Measurements from ENCODE around the gene ANO2.

ANO2 gene

DNA sequence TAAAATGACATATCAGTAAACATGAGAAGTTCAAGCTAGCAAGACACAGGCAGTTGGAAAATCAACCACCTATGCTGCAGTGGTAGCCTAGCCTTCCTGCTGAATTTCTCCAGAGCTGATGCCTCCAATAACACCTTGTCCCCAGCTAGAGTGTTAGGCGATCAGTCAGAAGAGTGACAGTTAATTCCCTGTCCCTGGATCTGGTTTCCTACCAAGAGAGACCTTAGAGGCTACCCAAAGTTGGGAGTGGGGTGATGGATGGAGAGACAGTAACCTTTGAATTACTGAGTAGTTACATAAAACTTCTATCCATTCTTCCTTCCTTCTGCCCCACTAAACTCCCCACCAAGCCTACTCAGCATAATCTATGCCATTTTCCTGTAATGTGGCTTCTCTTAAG is 1.9 kb upstream of the ANO2 start:
- DNase-seq (no peak), ATAC-seq (replicated peaks) (no peak)
- Mint-ChIP-seq H3K27ac (no peak overlapping the region), H3K4me3 (no peak overlapping the region), H3K4me1 (peaks cover 0 to 5% of the 10 kb centered on the region in 2 donors), H3K36me3 (no peaks in the 10 kb centered on the region), H3K27me3 (peaks cover 68 to 69% of the 10 kb centered on the region in 2 donors), H3K9me3 (no peaks in the 10 kb centered on the region)

DNA sequence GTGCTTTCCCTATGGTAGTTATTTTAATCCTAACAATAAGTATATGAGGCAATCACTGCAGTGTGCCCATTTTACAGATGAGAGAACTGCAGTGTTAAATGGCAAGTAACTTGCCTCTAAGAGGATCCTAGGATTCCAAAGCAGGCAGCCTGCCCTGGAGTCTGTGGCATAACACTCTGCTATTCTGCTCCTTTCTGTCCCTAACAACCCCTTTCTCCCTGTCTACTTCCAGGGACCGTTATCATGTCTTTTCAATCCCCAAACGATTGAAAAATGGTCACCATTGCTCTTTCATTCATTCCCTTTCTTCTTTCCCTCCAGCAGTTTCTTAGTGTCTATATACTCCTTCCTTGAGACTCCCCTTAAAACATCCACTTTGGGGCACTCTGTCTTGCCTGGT is 1.3 kb upstream of the ANO2 start:
- H3K27ac Mint-ChIP-seq, result no peak overlapping the region
- DNase-seq (no peak), ATAC-seq (replicated peaks) (no peak)
- H3K36me3 Mint-ChIP-seq, result no peaks in the 10 kb centered on the region
- peaks cover 67 to 69% of the 10 kb centered on the region in 2 donors for H3K27me3 Mint-ChIP-seq
- H3K9me3 Mint-ChIP-seq, result no peaks in the 10 kb centered on the region
- H3K4me3 Mint-ChIP-seq, result no peak overlapping the region
- H3K4me1 Mint-ChIP-seq, result peaks cover 0 to 5% of the 10 kb centered on the region in 2 donors

DNA sequence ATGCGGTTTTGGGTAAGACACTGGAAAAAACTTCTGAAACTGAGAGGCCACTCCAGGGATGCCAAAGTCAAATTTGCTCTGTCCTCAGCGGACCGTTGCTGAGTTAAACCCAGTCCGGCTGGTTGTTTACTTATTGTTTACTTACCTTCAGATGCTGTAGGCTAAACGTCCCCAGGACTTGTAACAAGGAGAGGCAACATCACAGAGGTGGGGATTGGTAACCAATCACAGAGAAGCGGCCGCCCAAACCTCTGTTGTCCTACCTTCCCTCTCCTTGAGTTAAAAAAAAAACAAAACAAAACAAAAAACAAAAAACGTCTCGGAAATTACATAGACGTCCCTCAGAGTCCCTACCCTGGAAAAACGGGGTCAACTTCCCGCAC is 380 bp downstream of the ANO2 start:
- no peak for ATAC-seq (replicated peaks)
- peaks cover 0 to 5% of the 10 kb centered on the region in 2 donors for H3K4me1 Mint-ChIP-seq
- no peaks in the 10 kb centered on the region for H3K36me3 Mint-ChIP-seq
- H3K27me3 Mint-ChIP-seq, result peaks cover 70 to 83% of the 10 kb centered on the region in 2 donors
- peaks cover 0 to 3% of the 10 kb centered on the region in 2 donors for H3K9me3 Mint-ChIP-seq
- H3K4me3 Mint-ChIP-seq, result no peak overlapping the region
- DNase-seq, result no peak
- no peak overlapping the region for H3K27ac Mint-ChIP-seq

DNA sequence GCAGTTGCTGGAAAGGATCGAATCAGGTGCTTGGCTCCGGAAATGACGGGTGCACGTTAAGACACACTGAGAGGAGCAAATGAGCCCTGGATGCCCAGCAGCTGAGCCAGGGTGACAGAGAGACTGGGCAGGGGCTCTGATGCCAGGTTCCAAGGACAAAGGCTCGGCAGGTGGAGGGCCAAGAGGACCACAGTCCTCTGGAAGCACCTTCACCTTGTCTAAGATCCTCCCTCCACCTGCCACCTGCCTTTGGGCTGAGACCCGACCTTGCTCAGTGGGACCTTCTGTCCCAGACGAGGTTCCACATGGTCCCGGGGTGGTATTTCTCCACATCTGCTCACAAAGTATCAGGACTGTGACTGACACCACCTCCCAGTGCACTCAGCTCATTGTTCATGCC is 1.0 kb downstream of the ANO2 start:
- ATAC-seq (replicated peaks) (no peak), DNase-seq (no peak)
- Mint-ChIP-seq H3K27ac (no peak overlapping the region), H3K4me1 (peaks cover 0 to 5% of the 10 kb centered on the region in 2 donors), H3K27me3 (peaks cover 72 to 85% of the 10 kb centered on the region in 2 donors), H3K36me3 (no peaks in the 10 kb centered on the region), H3K4me3 (no peak overlapping the region), H3K9me3 (peaks cover 0 to 3% of the 10 kb centered on the region in 2 donors)

DNA sequence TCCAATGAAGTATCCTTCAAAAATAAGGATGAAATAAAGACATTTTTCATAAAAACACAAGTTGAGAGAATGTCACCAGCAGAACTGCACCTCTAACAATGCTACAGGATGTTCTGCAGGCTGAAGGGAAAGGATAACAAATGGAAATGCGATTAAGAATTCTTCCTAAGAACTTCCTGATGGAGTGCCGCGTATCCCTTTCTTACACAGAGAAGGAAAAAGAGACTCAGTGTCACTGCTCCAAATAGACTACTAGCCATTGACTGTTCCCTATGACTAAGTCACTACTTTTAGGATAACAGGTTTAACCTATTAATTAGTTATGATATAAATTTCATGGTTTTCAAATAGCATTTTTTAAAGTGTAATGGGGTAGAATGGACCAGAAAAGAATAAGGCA is 3.2 kb downstream of the ANO2 start:
- H3K4me3 Mint-ChIP-seq, result no peak overlapping the region
- H3K9me3 Mint-ChIP-seq, result peaks cover 0 to 3% of the 10 kb centered on the region in 2 donors
- DNase-seq, result no peak
- H3K36me3 Mint-ChIP-seq, result no peaks in the 10 kb centered on the region
- peaks cover 0 to 5% of the 10 kb centered on the region in 2 donors for H3K4me1 Mint-ChIP-seq
- H3K27me3 Mint-ChIP-seq, result peaks cover 64 to 79% of the 10 kb centered on the region in 2 donors
- H3K27ac Mint-ChIP-seq, result no peak overlapping the region
- ATAC-seq (replicated peaks), result no peak

DNA sequence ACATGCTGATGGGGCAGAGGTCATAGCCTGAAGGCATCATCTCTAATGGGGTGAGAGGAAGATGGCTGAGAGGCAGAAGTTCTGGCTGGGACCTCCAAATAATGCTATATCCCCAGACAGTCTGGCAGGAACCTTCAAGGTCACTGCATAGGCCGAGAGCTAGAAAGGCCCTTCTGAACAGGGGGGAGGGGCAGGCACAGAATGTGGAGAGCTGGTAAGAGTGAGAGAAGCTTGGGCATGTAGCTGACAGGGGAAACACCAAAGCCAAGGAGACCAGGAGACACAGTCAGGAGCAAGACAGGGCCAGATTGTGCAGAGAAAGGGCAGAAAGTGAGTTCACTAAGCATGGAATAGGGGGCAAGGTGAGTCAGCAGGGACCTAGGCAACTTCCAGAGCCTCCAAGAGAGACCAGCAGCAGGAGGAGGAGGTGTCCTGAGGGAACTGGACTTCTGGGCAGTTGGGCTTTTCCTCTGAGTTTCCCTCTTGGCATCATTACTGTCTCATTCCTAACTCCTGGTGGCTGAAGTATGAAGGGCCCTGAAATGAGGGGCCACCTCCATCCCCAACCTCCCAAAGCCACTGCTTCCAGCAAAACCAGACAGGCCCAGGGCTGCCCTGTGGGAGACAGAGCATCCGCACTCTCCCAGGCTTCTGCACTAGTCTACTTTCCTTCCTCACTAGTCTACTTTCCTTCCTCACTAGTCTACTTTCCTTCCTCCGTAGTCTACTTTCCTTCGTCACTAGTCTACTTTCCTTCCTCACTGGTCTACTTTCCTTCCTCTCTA is 17.1 kb downstream of the ANO2 start:
- Mint-ChIP-seq H3K27ac (no peak overlapping the region), H3K9me3 (no peaks in the 10 kb centered on the region), H3K4me1 (no peaks in the 10 kb centered on the region), H3K36me3 (no peaks in the 10 kb centered on the region), H3K27me3 (peaks cover 35 to 42% of the 10 kb centered on the region in 2 donors), H3K4me3 (no peak overlapping the region)
- DNase-seq (no peak), ATAC-seq (replicated peaks) (no peak)

DNA sequence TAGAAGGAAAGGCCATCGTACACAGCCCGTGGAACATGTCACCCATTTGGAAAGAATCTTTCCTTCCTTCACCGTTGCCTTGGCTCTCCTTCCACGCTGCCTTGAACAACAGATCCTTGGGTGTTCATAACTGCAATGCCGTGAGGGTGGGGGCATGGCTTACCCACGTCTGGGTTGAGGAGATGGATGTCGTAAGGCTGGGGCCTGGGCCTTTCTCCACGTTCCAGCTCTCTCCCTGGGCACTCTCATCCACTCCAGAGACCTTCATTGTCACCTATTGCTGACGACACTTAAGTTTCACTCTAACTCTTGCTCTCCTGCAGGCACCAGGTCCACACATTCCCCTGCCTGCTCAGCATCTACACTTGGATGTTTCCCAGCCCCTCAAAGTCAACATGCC is 19.4 kb downstream of the ANO2 start:
- no peak for ATAC-seq (replicated peaks)
- Mint-ChIP-seq H3K27me3 (peaks cover 28 to 29% of the 10 kb centered on the region in 2 donors), H3K36me3 (no peaks in the 10 kb centered on the region)

DNA sequence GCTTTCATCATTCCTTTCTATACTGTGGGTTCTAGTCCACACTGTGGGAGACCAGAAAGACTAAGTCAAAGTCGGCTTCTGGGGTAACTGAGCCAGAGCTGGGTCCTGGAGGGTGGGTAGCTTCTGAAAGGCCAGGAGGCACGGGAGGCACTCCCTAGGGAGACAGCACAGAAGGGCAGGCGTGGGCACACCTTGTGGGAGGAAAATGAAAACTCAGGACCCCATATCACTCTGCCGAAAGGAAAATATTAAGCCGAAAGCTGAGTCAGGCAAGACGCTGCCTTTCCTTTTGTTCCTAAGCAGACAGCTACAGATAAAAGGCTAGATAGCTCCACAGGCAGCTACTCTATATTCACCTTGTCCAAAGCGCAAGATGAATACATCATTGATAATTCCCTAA is 20.7 kb downstream of the ANO2 start:
- Mint-ChIP-seq H3K36me3 (no peaks in the 10 kb centered on the region), H3K4me3 (no peak overlapping the region), H3K27ac (no peak overlapping the region), H3K9me3 (no peaks in the 10 kb centered on the region), H3K4me1 (no peaks in the 10 kb centered on the region), H3K27me3 (peaks cover 25 to 32% of the 10 kb centered on the region in 2 donors)
- no peak for ATAC-seq (replicated peaks)
- DNase-seq, result no peak

More for the DNA sequence above, 19.4 kb downstream of the ANO2 start:
- no peaks in the 10 kb centered on the region for H3K4me1 Mint-ChIP-seq
- H3K27ac Mint-ChIP-seq, result no peak overlapping the region
- H3K9me3 Mint-ChIP-seq, result no peaks in the 10 kb centered on the region
- no peak overlapping the region for H3K4me3 Mint-ChIP-seq
- no peak for DNase-seq

DNA sequence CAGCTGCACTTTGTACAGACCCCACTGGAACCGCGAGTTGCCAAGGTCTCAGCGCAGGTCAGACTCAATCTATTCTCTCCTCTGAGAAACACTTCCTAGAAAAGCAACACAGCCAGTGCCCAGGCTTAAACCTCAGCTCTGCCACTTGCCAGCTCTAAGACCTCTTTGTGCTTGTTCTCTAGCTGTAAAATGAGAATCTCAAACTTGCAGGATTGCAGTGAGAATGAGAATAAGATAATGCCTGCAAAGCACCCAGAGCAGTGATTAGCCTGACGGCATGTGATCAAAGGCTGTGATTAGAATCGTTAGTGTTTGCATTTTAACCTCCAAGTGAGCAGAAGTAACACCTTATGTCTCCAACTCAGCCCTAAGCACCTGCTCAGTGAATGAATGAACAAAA is 21.3 kb downstream of the ANO2 start:
- Mint-ChIP-seq H3K27ac (no peak overlapping the region), H3K4me1 (no peaks in the 10 kb centered on the region), H3K27me3 (peaks cover 30 to 36% of the 10 kb centered on the region in 2 donors), H3K36me3 (no peaks in the 10 kb centered on the region), H3K4me3 (no peak overlapping the region), H3K9me3 (no peaks in the 10 kb centered on the region)
- no peak for DNase-seq
- no peak for ATAC-seq (replicated peaks)

DNA sequence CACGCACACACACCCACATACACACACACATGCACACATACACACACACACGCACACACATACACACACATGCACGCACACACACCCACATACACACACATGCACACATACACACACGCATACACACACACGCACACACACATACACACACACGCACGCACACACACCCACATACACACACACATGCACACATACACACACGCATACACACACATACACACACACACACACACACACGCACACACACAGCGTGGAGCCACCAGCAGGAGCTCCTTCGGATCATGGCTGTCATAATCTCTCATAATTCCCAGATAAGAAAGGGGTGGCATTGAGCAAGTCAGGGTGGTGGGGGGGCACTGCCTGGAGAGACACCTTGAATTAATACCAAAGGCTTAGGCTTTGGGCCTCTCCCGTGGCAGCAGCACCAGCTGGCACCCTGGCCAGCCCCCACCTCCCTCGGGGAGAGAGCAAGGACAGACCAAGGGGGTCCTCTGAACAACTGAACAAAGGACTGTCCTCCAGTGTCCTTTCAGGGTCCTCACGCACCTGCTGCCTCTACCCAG is 21.9 kb downstream of the ANO2 start:
- H3K27ac Mint-ChIP-seq, result no peak overlapping the region
- H3K9me3 Mint-ChIP-seq, result no peaks in the 10 kb centered on the region
- ATAC-seq (replicated peaks) (no peak), DNase-seq (no peak)
- peaks cover 31 to 36% of the 10 kb centered on the region in 2 donors for H3K27me3 Mint-ChIP-seq
- no peak overlapping the region for H3K4me3 Mint-ChIP-seq
- no peaks in the 10 kb centered on the region for H3K4me1 Mint-ChIP-seq
- H3K36me3 Mint-ChIP-seq, result no peaks in the 10 kb centered on the region

DNA sequence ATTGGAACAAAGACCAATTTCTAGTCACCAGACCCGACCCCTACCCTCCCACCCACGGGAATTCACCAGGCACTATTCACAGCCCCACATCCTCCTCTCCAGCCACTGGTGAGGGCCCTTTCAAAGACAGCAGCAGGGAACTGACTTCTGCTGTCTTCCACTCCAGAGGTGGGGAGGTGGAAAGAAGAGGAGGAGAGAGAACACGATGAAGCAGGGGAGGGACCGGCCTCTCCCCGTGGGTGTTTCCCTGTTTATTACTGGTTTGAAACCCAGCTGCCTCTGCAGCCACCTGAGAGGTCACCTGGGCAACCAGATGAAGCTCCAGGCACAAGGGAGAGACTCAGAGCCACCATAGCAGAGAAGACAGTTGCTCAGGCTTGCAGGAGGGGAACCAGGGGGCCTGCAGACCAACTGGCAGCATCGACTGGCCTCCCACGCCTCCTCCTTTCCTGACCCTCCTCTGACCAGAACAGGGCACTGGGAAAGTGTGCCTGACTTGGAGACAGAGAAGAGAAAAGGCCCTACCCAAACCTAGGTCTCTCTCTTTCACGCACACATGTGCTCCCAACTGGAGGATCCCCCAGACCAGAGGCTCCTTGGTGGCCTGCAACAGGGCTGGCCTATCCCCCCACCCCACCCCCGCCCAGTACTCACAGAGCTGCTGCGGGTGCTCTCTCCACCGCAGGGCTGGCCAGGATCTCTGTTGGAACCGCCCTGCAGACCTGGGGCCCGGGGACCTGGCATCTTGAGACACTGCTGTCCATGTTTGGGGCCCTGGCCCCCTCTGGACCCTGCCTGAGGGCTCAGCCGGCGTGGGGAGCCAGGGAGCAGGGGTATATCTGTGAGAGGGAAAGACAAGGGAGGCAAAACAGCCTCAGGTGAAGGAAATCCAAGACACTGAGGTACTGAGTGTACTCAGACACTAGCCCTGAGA is 22.8 kb downstream of the ANO2 start:
- DNase-seq (no peak), ATAC-seq (replicated peaks) (no peak)
- H3K4me3 Mint-ChIP-seq, result no peak overlapping the region
- H3K9me3 Mint-ChIP-seq, result no peaks in the 10 kb centered on the region
- H3K27me3 Mint-ChIP-seq, result peaks cover 23 to 27% of the 10 kb centered on the region in 2 donors
- H3K27ac Mint-ChIP-seq, result no peak overlapping the region
- H3K36me3 Mint-ChIP-seq, result no peaks in the 10 kb centered on the region
- no peaks in the 10 kb centered on the region for H3K4me1 Mint-ChIP-seq

DNA sequence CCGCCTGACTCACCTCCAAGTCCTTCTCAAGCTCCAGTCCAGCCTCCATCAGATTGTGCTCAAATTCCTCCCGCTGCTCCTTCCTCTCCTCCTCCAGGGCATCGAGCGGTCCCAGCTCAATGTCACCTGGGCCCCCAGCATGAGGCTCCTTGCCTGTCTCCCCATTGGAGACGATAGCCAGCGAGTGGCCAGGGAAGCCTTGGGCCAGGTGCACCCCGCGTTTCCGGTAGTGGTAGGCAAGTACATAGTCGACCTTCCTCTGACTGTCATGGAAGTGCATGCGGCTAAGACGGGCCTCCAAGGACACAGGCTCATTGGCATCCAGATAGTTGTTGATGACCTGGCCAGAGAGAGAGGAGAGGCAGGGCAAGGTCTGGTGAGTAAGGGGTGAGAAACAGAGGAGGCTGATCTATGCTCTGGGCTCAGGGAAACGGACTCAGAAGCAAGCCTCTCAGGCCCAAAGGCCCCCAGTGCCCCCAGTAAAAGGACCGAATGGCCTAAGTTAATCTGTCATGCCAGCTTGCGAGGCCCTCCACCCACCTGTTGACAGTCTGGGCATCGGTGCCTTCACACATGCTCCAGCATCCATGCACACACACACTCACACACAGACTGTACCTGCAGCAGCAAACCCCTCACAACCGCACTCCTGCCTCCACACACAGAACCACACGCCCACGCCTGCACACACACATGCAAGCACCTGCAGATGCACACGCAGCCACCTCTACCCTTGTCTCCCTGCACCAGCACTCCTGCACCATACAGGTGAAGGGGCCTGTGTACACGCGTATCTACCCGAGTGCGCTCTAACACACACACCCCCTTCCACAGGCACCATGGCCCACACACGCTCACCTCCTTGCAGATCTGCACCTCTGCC is 23.8 kb downstream of the ANO2 start:
- H3K4me1 Mint-ChIP-seq, result no peaks in the 10 kb centered on the region
- no peaks in the 10 kb centered on the region for H3K9me3 Mint-ChIP-seq
- ATAC-seq (replicated peaks) (no peak), DNase-seq (no peak)
- no peak overlapping the region for H3K4me3 Mint-ChIP-seq
- H3K36me3 Mint-ChIP-seq, result no peaks in the 10 kb centered on the region
- no peak overlapping the region for H3K27ac Mint-ChIP-seq
- peaks cover 18% of the 10 kb centered on the region in 2 donors for H3K27me3 Mint-ChIP-seq

DNA sequence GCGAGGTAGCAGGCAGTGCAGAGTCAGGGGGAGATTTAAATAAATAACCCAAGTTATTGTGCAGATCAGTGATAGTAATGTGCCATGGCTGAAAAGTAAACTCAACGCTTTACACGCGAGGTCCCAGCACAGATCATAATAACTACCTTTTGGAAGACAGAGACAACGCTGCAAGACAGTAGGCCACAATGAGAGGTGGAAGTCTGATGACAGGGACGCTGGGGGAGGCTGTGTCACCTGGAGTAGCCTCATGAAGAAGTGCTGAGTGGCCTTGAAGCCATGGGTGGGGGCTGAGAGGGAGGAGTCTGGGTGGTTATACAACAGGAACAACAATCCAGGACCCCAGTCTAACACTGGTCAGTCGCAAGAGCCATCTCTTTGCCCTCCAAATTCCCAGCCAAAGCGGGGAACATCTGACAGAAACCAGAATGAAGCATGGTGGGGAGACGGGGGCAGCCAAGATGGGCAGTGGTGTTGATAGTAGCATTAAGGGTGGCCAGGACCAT is 28.2 kb downstream of the ANO2 start:
- no peaks in the 10 kb centered on the region for H3K4me1 Mint-ChIP-seq
- no peaks in the 10 kb centered on the region for H3K36me3 Mint-ChIP-seq

More for the DNA sequence above, 28.2 kb downstream of the ANO2 start:
- Mint-ChIP-seq H3K4me3 (no peak overlapping the region), H3K9me3 (no peaks in the 10 kb centered on the region), H3K27me3 (peaks cover 16 to 24% of the 10 kb centered on the region in 2 donors), H3K27ac (no peak overlapping the region)
- DNase-seq, result no peak
- ATAC-seq (replicated peaks), result no peak

Measured in stimulated activated naive B cell treated with anti-CD40 and anti-IgM and Interleukin-4, amounts not matched to agents 10 μg/mL and 1 μg/mL and 100 μg/mL, for 72 hours (primary cell).